H1 (cell line): ENCODE results near the gene HDAC9. TPM values are rescaled to one million over a fixed set of nuclear protein-coding genes. Genes with fewer than 3 reads are reported as not detected.

Source experiments
- CTCF ChIA-PET: fragments of 300-600 bp; sonication (Branson Sonifier 250); formaldehyde crosslinking; loops from one replicate; lab custom pipeline; 2021; ENCODE audit not compliant: partially characterized antibody; lab: Charles Lee
- POLR2A ChIA-PET: fragments of 300-600 bp; sonication (Branson Sonifier 250); formaldehyde crosslinking; loops from one replicate; lab custom pipeline; 2021; ENCODE audit warnings: inconsistent platforms; ENCODE audit not compliant: partially characterized antibody; lab: Charles Lee
- DNase-seq, 2 experiments: peaks; one replicate each; pipeline versions ENCODE4 v3.0.0 to v3.0.0-alpha.2; 2010 to 2022; ENCODE audit warnings: low spot score in 2 of 2, low read depth in 1 of 2, mixed read lengths in 1 of 2
- FAIRE-seq: peaks from 2 replicates; lab custom pipeline; 2011; peaks lifted over from hg19 to GRCh38; lab: Jason Lieb, UNC
- H2AFZ ChIP-seq: 2 replicates; pipeline ENCODE4 v1.8.1; 2012; ENCODE audit warnings: low read length, inconsistent platforms
- H2AK5ac ChIP-seq: 2 replicates; pipeline ENCODE4 v1.6.1; 2013; ENCODE audit warnings: low read depth, low read length
- H2BK120ac ChIP-seq: replicated peaks from 2 replicates; pipeline ENCODE3; 2013; ENCODE audit warnings: low read depth, low read length, inconsistent platforms
- H2BK12ac ChIP-seq: 2 replicates; pipeline ENCODE4 v1.6.1; 2013; ENCODE audit warnings: low read depth, low read length
- H2BK15ac ChIP-seq: 2 replicates; pipeline ENCODE4 v1.6.1; 2013; ENCODE audit warnings: low read length
- H2BK20ac ChIP-seq: 2 replicates; pipeline ENCODE4 v1.6.1; 2013; ENCODE audit warnings: low read length
- H2BK5ac ChIP-seq: 2 replicates; pipeline ENCODE4 v1.6.1; 2013; ENCODE audit warnings: low read depth, low read length
- H3K14ac ChIP-seq: 2 replicates; pipeline ENCODE4 v1.6.1; 2013; ENCODE audit warnings: inconsistent platforms; ENCODE audit not compliant: insufficient read length
- H3K18ac ChIP-seq: 2 replicates; pipeline ENCODE4 v1.6.1; 2013; ENCODE audit warnings: low read length; ENCODE audit errors: extremely low read depth
- H3K23ac ChIP-seq: 2 replicates; pipeline ENCODE4 v1.6.1; 2013; ENCODE audit warnings: inconsistent platforms; ENCODE audit not compliant: insufficient read length
- H3K23me2 ChIP-seq: 2 replicates; pipeline ENCODE4 v1.6.1; 2013; ENCODE audit warnings: low read depth, low read length
- H3K27ac ChIP-seq: 2 replicates; pipeline ENCODE4 v1.6.1; 2011; ENCODE audit warnings: low read depth, low read length, inconsistent platforms
- H3K27me3 ChIP-seq, 4 experiments: replicated peaks in 1 of 4; 1 replicate in 1 of 4; 2 replicates in 3 of 4; pipeline versions ENCODE4 v1.6.1 to v1.8.1; 2011 to 2013; ENCODE audit warnings: low read length in 3 of 4, mild to moderate bottlenecking in 3 of 4, inconsistent platforms in 2 of 4, mixed read lengths in 2 of 4, moderate library complexity in 1 of 4; ENCODE audit not compliant: control insufficient read depth in 3 of 4, insufficient read depth in 3 of 4; ENCODE audit errors: extremely low read depth in 1 of 4
- H3K36me3 ChIP-seq, 4 experiments: 2 replicates each; pipeline versions ENCODE4 v1.6.1 to v1.8.1; 2011 to 2013; ENCODE audit warnings: mild to moderate bottlenecking in 4 of 4, low read length in 3 of 4, moderate library complexity in 2 of 4, control low read depth in 1 of 4, inconsistent platforms in 1 of 4; ENCODE audit not compliant: insufficient read depth in 4 of 4, control insufficient read depth in 2 of 4
- H3K4ac ChIP-seq: replicated peaks from 2 replicates; pipeline ENCODE3; 2013; ENCODE audit warnings: low read length, low read depth, mixed read lengths, inconsistent platforms; ENCODE audit not compliant: insufficient read length
- H3K4me1 ChIP-seq, 4 experiments: replicated peaks in 1 of 4; 1 replicate in 1 of 4; 2 replicates in 3 of 4; pipeline versions ENCODE4 v1.6.1 to v1.8.1; 2011 to 2013; ENCODE audit warnings: low read length in 3 of 4, inconsistent platforms in 2 of 4, mixed read lengths in 1 of 4; ENCODE audit not compliant: insufficient read depth in 4 of 4, control insufficient read depth in 3 of 4
- H3K4me2 ChIP-seq, 2 experiments: 2 replicates each; pipeline versions ENCODE4 v1.6.1 to v1.8.1; 2011 to 2013; ENCODE audit warnings: low read depth in 2 of 2, low read length in 2 of 2, control low read depth in 1 of 2, inconsistent platforms in 1 of 2, mild to moderate bottlenecking in 1 of 2; ENCODE audit not compliant: insufficient read depth in 1 of 2
- H3K4me3 ChIP-seq, 4 experiments: fragments of 200-600, 300-600 bp in 1 of 4; sonication (generic), shearing (Covaris generic), sonication (Bioruptor Twin) in 1 of 4; 2 replicates each; pipeline versions ENCODE4 v1.5.1 to v1.8.1; 2011 to 2016; ENCODE audit warnings: low read length in 4 of 4, low read depth in 3 of 4, control low read depth in 2 of 4, inconsistent platforms in 2 of 4, mild to moderate bottlenecking in 2 of 4, mixed read lengths in 1 of 4, moderate library complexity in 1 of 4; ENCODE audit not compliant: insufficient read depth in 2 of 4; ENCODE audit errors: extremely low read depth in 1 of 4
- H3K56ac ChIP-seq: replicated peaks from 2 replicates; pipeline ENCODE3; 2013; ENCODE audit warnings: low read depth, mild to moderate bottlenecking, mixed read lengths, low read length, inconsistent platforms; ENCODE audit not compliant: insufficient read length
- H3K79me1 ChIP-seq: 2 replicates; pipeline ENCODE4 v1.6.1; 2013; ENCODE audit warnings: low read depth, low read length, control low read depth
- H3K79me2 ChIP-seq, 2 experiments: 2 replicates each; pipeline versions ENCODE4 v1.6.1 to v1.8.1; 2012 to 2013; ENCODE audit warnings: low read length in 2 of 2, mild to moderate bottlenecking in 2 of 2, inconsistent platforms in 1 of 2; ENCODE audit not compliant: insufficient read depth in 2 of 2, control insufficient read depth in 1 of 2
- H3K9ac ChIP-seq, 4 experiments: replicated peaks in 1 of 4; 1 replicate in 1 of 4; 2 replicates in 3 of 4; pipeline versions ENCODE4 v1.6.1 to v1.8.1; 2011 to 2013; ENCODE audit warnings: low read depth in 3 of 4, low read length in 3 of 4, control low read depth in 2 of 4, mild to moderate bottlenecking in 2 of 4, moderate library complexity in 2 of 4, inconsistent platforms in 1 of 4; ENCODE audit errors: extremely low read depth in 1 of 4
- H3K9me3 ChIP-seq, 2 experiments: 2 replicates each; pipeline versions ENCODE4 v1.6.1 to v1.8.1; 2012 to 2013; ENCODE audit warnings: mild to moderate bottlenecking in 2 of 2, moderate library complexity in 2 of 2, control low read depth in 1 of 2, inconsistent platforms in 1 of 2, low read depth in 1 of 2, low read length in 1 of 2, mixed read lengths in 1 of 2; ENCODE audit not compliant: insufficient read depth in 2 of 2
- H4K20me1 ChIP-seq, 2 experiments: replicated peaks in 1 of 2; 2 replicates each; pipeline versions ENCODE3 to v1.8.1; 2011 to 2013; ENCODE audit warnings: inconsistent platforms in 2 of 2, low read length in 2 of 2, mild to moderate bottlenecking in 1 of 2; ENCODE audit not compliant: insufficient read depth in 2 of 2, control insufficient read depth in 1 of 2
- H4K5ac ChIP-seq: 2 replicates; pipeline ENCODE4 v1.6.1; 2013; ENCODE audit warnings: low read length, low read depth, mixed read lengths, inconsistent platforms; ENCODE audit not compliant: insufficient read length
- H4K8ac ChIP-seq: 2 replicates; pipeline ENCODE4 v1.8.0; 2013; ENCODE audit warnings: mild to moderate bottlenecking, moderate library complexity, low read length, inconsistent platforms; ENCODE audit not compliant: insufficient read depth; ENCODE audit errors: extremely low read depth
- H4K91ac ChIP-seq: replicated peaks from 2 replicates; pipeline ENCODE3; 2013; ENCODE audit warnings: low read length, mixed read lengths, inconsistent platforms; ENCODE audit not compliant: insufficient read length
- GABPA ChIP-seq: IDR thresholded peaks from 2 replicates; pipeline ENCODE4 v1.6.1; 2011; ENCODE audit warnings: mild to moderate bottlenecking, low read length, moderate library complexity, borderline replicate concordance; ENCODE audit not compliant: insufficient read depth
- MAFK ChIP-seq: IDR thresholded peaks from 2 replicates; pipeline ENCODE4 v1.6.1; 2012; ENCODE audit warnings: low read depth, mild to moderate bottlenecking, improper control_type of control experiment, low read length
- TAF7 ChIP-seq: optimal IDR thresholded peaks from 2 replicates; pipeline ENCODE3; 2011; ENCODE audit warnings: low read depth, mild to moderate bottlenecking, inconsistent platforms, low read length, moderate library complexity, borderline replicate concordance
- WGBS, 2 experiments: shearing (Covaris generic) in 1 of 2; methylation state at CpG; one replicate each; pipeline versions ENCODE4 v1.1.6 to v1.1.7; 2013 to 2015; ENCODE audit warnings: low lambda C conversion rate in 2 of 2, mixed read lengths in 2 of 2, inconsistent platforms in 1 of 2, low coverage in 1 of 2, missing lambda C conversion rate in 1 of 2; ENCODE audit not compliant: insufficient replicate concordance in 2 of 2, insufficient coverage in 1 of 2, insufficient read length in 1 of 2; ENCODE audit errors: extremely low coverage in 1 of 2, missing lambda C conversion rate in 1 of 2; 5-methylcytosine and 5-hydroxymethylcytosine counted together
- polyA plus RNA-seq, 7 experiments: library from polyadenylated mRNA; depleted of rRNA in 3 of 7; stranded (reverse) in 5 of 7; unstranded in 2 of 7; fragments of >200 nt in 5 of 7; fragments of 200-250 nt in 2 of 7; gene quantifications; 1 replicate in 5 of 7; 2 replicates in 1 of 7; 4 replicates in 1 of 7; pipeline versions ENCODE4 v1.2.1 to v1.2.3, GENCODE V29; 2011 to 2013; ENCODE audit warnings: missing spikeins in 2 of 7, mixed read lengths in 2 of 7
- total RNA-seq: library from RNA; stranded (reverse); fragmentation: NEBNext Ultra II Directional; extraction: Animal tissue kit (Norgen Biotek cat#: 25700); gene quantifications from 2 replicates; pipeline ENCODE4 v1.2.1, GENCODE V29; 2021

HDAC9 gene
- total and polyA plus RNA-seq, 2 of the 8 experiments (the other 6 are each of a cell fraction or from before 2014, with no cell fraction given), result 9.5 to 13.1 TPM

- no peak overlapping the region for H4K91ac ChIP-seq
- H4K8ac ChIP-seq, result no peak overlapping the region
- no peak overlapping the region for H2AK5ac ChIP-seq
- ChIA-PET CTCF (interaction anchor here (1.1 to 1.6 kb wide), 2 partner anchors 18 to 64 kb away, joined by 4 read pairs; no protein-coding TSS in a partner anchor), POLR2A (no interaction called here)
- H3K23me2 ChIP-seq, result no peaks in the 10 kb centered on the region
- no peaks in the 10 kb centered on the region for H3K79me1 ChIP-seq
- no peak overlapping the region for H2BK120ac ChIP-seq
- no peak overlapping the region for H3K27ac ChIP-seq
- H3K18ac ChIP-seq, result no peak overlapping the region
- H2BK5ac ChIP-seq, result no peak overlapping the region
- no peak overlapping the region for H2BK15ac ChIP-seq
- 81% methylated on average over 4 of the region's 4 CpGs; no CpG with 5 or more reads in 1 of the 2 experiments for WGBS, 2 experiments
- no peak overlapping the region for H3K4me3 ChIP-seq
- H3K56ac ChIP-seq, result no peak overlapping the region
- no peaks in the 10 kb centered on the region for H3K4me1 ChIP-seq
- H3K9me3 ChIP-seq, result no peaks in the 10 kb centered on the region
- no peak overlapping the region for H4K5ac ChIP-seq
- no peak overlapping the region for H3K14ac ChIP-seq
- H3K4me2 ChIP-seq, result no peak overlapping the region
- DNase-seq (no peak), FAIRE-seq (no peak)
- H3K36me3 ChIP-seq, result no peaks in the 10 kb centered on the region
- H3K27me3 ChIP-seq, result no peaks in the 10 kb centered on the region
- no peak overlapping the region for H3K4ac ChIP-seq
- no peak overlapping the region for H3K9ac ChIP-seq
- H2BK20ac ChIP-seq, result no peak overlapping the region
- H4K20me1 ChIP-seq, result no peaks in the 10 kb centered on the region
- H3K23ac ChIP-seq, result no peak overlapping the region
- H2BK12ac ChIP-seq, result no peak overlapping the region
- H3K79me2 ChIP-seq, result no peaks in the 10 kb centered on the region
- no peak overlapping the region for H2AFZ ChIP-seq
- TF ChIP-seq MAFK (no peak), GABPA (no peak), TAF7 (no peak)
Measured at GRCh38 chr7:18886832-18887231, 391.3 kb downstream of the HDAC9 start.
